Measurements from ENCODE around the gene CIITA. TPM values are rescaled to one million over a fixed set of nuclear protein-coding genes. Genes with fewer than 3 reads are reported as not detected.

Gene CIITA
- total RNA-seq, 4 donors from 2014 or later: 1.2 to 26.9 (median 13.9) TPM

DNA sequence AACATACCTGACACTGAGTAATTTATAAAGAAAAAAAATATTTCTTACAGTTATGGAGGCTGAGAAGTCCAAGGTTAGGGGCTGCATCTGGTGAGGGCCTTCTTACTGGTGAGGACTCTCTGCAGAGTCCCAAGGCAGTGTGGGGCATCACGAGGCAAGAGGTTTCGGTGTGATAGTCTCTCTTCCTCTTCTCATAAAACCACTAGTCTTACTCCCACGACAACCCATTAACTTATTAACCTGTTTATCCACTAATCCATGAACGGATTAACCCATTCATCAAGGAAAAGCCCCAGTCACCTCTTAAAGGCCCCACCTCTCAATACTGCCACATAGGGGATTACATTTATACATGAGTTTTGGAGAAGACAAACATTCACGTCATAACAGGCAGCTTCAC, 20.1 kb downstream of the CIITA start:
- no peaks in the 10 kb centered on the region for H3K27me3 ChIP-seq
- 33 to 65% methylated on average over 1 to 5 of the region's 5 CpGs for WGBS, 2 donors (ENCODE audit: low coverage in 1 of 2)
- in situ Hi-C loops (cut with MboI; ENCODE audit: low pct_ligation_motif_present in 1 of 4, low pct_unique_long_range_greater_than_20kb in 1 of 4, low sequenced_read_pairs in 3 of 4): loop anchor here in 1 of 4 donors (25.0 kb wide), 1 partner anchor 635 kb away; no protein-coding TSS in a partner anchor
- H3K4me3 ChIP-seq: no peak overlapping the region
- DNase-seq: no peak
- no peaks in the 10 kb centered on the region for H3K9me3 ChIP-seq
- H3K36me3 ChIP-seq: no peaks in the 10 kb centered on the region
- TF ChIP-seq POLR2AphosphoS5 (IDR thresholded peaks at IDR 0.05): no peak
- TF ChIP-seq EP300 (IDR thresholded peaks at IDR 0.05; ENCODE audit: low read depth): no peak
- no peak for TF ChIP-seq POLR2A (IDR thresholded peaks at IDR 0.05)
- TF ChIP-seq, protein P1, sequence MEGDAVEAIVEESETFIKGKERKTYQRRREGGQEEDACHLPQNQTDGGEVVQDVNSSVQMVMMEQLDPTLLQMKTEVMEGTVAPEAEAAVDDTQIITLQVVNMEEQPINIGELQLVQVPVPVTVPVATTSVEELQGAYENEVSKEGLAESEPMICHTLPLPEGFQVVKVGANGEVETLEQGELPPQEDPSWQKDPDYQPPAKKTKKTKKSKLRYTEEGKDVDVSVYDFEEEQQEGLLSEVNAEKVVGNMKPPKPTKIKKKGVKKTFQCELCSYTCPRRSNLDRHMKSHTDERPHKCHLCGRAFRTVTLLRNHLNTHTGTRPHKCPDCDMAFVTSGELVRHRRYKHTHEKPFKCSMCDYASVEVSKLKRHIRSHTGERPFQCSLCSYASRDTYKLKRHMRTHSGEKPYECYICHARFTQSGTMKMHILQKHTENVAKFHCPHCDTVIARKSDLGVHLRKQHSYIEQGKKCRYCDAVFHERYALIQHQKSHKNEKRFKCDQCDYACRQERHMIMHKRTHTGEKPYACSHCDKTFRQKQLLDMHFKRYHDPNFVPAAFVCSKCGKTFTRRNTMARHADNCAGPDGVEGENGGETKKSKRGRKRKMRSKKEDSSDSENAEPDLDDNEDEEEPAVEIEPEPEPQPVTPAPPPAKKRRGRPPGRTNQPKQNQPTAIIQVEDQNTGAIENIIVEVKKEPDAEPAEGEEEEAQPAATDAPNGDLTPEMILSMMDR (IDR thresholded peaks at IDR 0.05): no peak
- H3K4me1 ChIP-seq: no peaks in the 10 kb centered on the region
- H3K27ac ChIP-seq: peak overlapping the region in 1 of 4 donors; percentile 8
- intact Hi-C loops (cut with DNase I; ENCODE audit: low total_unique reads): no loop called here

DNA sequence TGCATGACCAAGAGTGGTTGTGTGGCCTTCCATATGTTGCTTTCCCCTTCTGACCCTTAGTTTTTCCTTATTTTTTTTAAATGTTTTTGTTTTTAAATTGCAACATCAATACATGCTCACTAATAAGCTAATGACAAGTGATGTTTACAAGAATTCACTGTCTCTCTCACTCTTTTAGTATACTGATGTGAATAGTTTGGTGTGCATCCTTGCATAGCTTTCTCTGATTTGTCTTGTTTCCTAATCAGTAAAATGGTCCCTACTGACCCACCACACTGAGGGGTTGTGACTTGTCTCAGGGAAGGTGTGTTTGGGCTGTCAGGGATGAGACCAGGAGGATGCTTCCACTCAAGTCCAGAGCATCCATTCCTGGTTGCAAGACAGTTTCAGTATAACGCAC, 26.0 kb downstream of the CIITA start:
- in situ Hi-C loops (cut with MboI; ENCODE audit: low pct_ligation_motif_present in 1 of 4, low pct_unique_long_range_greater_than_20kb in 1 of 4, low sequenced_read_pairs in 3 of 4) (loop anchor here in 2 of 4 donors (25.0 kb wide), 3 partner anchors 141 to 391 kb away; no protein-coding TSS in a partner anchor), intact Hi-C loops (cut with DNase I; ENCODE audit: low total_unique reads) (no loop called here)
- no peak overlapping the region for H3K27ac ChIP-seq
- no peaks in the 10 kb centered on the region for H3K27me3 ChIP-seq
- TF ChIP-seq POLR2AphosphoS5 (IDR thresholded peaks at IDR 0.05): no peak
- TF ChIP-seq EP300 (IDR thresholded peaks at IDR 0.05; ENCODE audit: low read depth): no peak
- TF ChIP-seq POLR2A (IDR thresholded peaks at IDR 0.05): no peak
- TF ChIP-seq, protein P1 (IDR thresholded peaks at IDR 0.05): no peak
- no peaks in the 10 kb centered on the region for H3K36me3 ChIP-seq
- H3K4me1 ChIP-seq: no peaks in the 10 kb centered on the region
- WGBS, 2 donors (ENCODE audit: low coverage in 1 of 2): 91 to 100% methylated on average over 1 of the region's 1 CpG
- no peak overlapping the region for H3K4me3 ChIP-seq
- H3K9me3 ChIP-seq: no peaks in the 10 kb centered on the region
- no peak for DNase-seq

DNA sequence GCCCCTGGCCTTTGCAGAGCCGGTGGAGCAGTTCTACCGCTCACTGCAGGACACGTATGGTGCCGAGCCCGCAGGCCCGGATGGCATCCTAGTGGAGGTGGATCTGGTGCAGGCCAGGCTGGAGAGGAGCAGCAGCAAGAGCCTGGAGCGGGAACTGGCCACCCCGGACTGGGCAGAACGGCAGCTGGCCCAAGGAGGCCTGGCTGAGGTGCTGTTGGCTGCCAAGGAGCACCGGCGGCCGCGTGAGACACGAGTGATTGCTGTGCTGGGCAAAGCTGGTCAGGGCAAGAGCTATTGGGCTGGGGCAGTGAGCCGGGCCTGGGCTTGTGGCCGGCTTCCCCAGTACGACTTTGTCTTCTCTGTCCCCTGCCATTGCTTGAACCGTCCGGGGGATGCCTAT, 29.5 kb downstream of the CIITA start:
- no peaks in the 10 kb centered on the region for H3K4me1 ChIP-seq
- no peak for DNase-seq
- H3K27me3 ChIP-seq: no peaks in the 10 kb centered on the region
- H3K4me3 ChIP-seq: no peak overlapping the region
- H3K27ac ChIP-seq: no peak overlapping the region
- in situ Hi-C loops (cut with MboI; ENCODE audit: low pct_ligation_motif_present in 1 of 4, low pct_unique_long_range_greater_than_20kb in 1 of 4, low sequenced_read_pairs in 3 of 4): loop anchor here in 2 of 4 donors (25.0 kb wide), 3 partner anchors 144 to 394 kb away; no protein-coding TSS in a partner anchor
- H3K36me3 ChIP-seq: no peaks in the 10 kb centered on the region
- no peak for TF ChIP-seq POLR2AphosphoS5 (IDR thresholded peaks at IDR 0.05)
- TF ChIP-seq, protein P1 (IDR thresholded peaks at IDR 0.05): no peak
- intact Hi-C loops (cut with DNase I; ENCODE audit: low total_unique reads): no loop called here
- H3K9me3 ChIP-seq: no peaks in the 10 kb centered on the region
- 92 to 100% methylated on average over 1 to 19 of the region's 19 CpGs for WGBS, 2 donors (ENCODE audit: low coverage in 1 of 2)

DNA sequence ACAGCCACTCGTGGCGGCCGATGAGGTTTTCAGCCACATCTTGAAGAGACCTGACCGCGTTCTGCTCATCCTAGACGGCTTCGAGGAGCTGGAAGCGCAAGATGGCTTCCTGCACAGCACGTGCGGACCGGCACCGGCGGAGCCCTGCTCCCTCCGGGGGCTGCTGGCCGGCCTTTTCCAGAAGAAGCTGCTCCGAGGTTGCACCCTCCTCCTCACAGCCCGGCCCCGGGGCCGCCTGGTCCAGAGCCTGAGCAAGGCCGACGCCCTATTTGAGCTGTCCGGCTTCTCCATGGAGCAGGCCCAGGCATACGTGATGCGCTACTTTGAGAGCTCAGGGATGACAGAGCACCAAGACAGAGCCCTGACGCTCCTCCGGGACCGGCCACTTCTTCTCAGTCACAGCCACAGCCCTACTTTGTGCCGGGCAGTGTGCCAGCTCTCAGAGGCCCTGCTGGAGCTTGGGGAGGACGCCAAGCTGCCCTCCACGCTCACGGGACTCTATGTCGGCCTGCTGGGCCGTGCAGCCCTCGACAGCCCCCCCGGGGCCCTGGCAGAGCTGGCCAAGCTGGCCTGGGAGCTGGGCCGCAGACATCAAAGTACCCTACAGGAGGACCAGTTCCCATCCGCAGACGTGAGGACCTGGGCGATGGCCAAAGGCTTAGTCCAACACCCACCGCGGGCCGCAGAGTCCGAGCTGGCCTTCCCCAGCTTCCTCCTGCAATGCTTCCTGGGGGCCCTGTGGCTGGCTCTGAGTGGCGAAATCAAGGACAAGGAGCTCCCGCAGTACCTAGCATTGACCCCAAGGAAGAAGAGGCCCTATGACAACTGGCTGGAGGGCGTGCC, 30.1 kb downstream of the CIITA start:
- 80 to 89% methylated on average over 2 to 36 of the region's 46 CpGs for WGBS, 2 donors (ENCODE audit: low coverage in 1 of 2)
- H3K36me3 ChIP-seq: no peaks in the 10 kb centered on the region
- H3K9me3 ChIP-seq: no peaks in the 10 kb centered on the region
- no peak overlapping the region for H3K4me3 ChIP-seq
- in situ Hi-C loops (cut with MboI; ENCODE audit: low pct_ligation_motif_present in 1 of 4, low pct_unique_long_range_greater_than_20kb in 1 of 4, low sequenced_read_pairs in 3 of 4): loop anchor here in 2 of 4 donors (25.0 kb wide), 3 partner anchors 145 to 395 kb away; no protein-coding TSS in a partner anchor
- no peaks in the 10 kb centered on the region for H3K27me3 ChIP-seq
- no peak for DNase-seq
- intact Hi-C loops (cut with DNase I; ENCODE audit: low total_unique reads): loop anchor here (1.0 kb wide), 1 partner anchor 25 kb away; no protein-coding TSS in a partner anchor
- no peak overlapping the region for H3K27ac ChIP-seq
- TF ChIP-seq, protein P1 (IDR thresholded peaks at IDR 0.05): no peak
- TF ChIP-seq EP300 (IDR thresholded peaks at IDR 0.05; ENCODE audit: low read depth) (no peak), POLR2AphosphoS5 (IDR thresholded peaks at IDR 0.05) (no peak), POLR2A (IDR thresholded peaks at IDR 0.05) (no peak)
- H3K4me1 ChIP-seq: no peaks in the 10 kb centered on the region

All from transverse colon (tissue), 4 donors.